NCI-H82 (cell line): ENCODE results near the gene ARMH4.

Experiments used
- DNase-seq: peaks from one replicate; lab custom pipeline; 2025; lab: John Stamatoyannopoulos, UW

ARMH4 gene

GRCh38 chr14:58152014-58152857 lies at the start of gene ARMH4:
ARMH4 (minus strand) TSS chr14:58152213; CDS start chr14:58139358, 12,855 bp downstream.
- peak; percentile 100 for DNase-seq

- DNase-seq: peak; percentile 78
Measured at GRCh38 chr14:58200846-58201245, 48.8 kb upstream of the ARMH4 start.

- no peak for DNase-seq
Measured at GRCh38 chr14:58200480-58200841, 48.4 kb upstream of the ARMH4 start.

- peak; percentile 100 for DNase-seq
Measured at GRCh38 chr14:58199726-58200479, 47.9 kb upstream of the ARMH4 start, which contains the start of gene ACTR10. ACTR10 (plus strand) TSS chr14:58200149; CDS start chr14:58200218, 69 bp downstream.

- DNase-seq: no peak
Measured at GRCh38 chr14:58198086-58198485, 46.1 kb upstream of the ARMH4 start.

GRCh38 chr14:58196198-58196597 lies 44.2 kb upstream of the ARMH4 start:
- no peak for DNase-seq

- no peak for DNase-seq
Measured at GRCh38 chr14:58193542-58193941, 41.5 kb upstream of the ARMH4 start.

GRCh38 chr14:58191763-58192601 lies 40.0 kb upstream of the ARMH4 start:
- DNase-seq: peak; percentile 73

- DNase-seq: peak; percentile 92
Measured at GRCh38 chr14:58189176-58189575, 37.2 kb upstream of the ARMH4 start.

- no peak for DNase-seq
Measured at GRCh38 chr14:58177125-58177524, 25.1 kb upstream of the ARMH4 start.

GRCh38 chr14:58171090-58171489 lies 19.1 kb upstream of the ARMH4 start:
- peak; percentile 100 for DNase-seq

- peak; percentile 62 for DNase-seq
Measured at GRCh38 chr14:58167891-58168290, 15.9 kb upstream of the ARMH4 start.

GRCh38 chr14:58167057-58167456 lies 15.0 kb upstream of the ARMH4 start:
- no peak for DNase-seq

GRCh38 chr14:58166005-58166983 lies 14.3 kb upstream of the ARMH4 start:
- DNase-seq: peak; percentile 100

- no peak for DNase-seq
Measured at GRCh38 chr14:58160561-58160960, 8.5 kb upstream of the ARMH4 start.

- DNase-seq: peak; percentile 88
Measured at GRCh38 chr14:58151133-58152013, 640 bp downstream of the ARMH4 start.

- no peak for DNase-seq
Measured at GRCh38 chr14:58150243-58150805, 1.7 kb downstream of the ARMH4 start.

GRCh38 chr14:58149196-58149595 lies 2.8 kb downstream of the ARMH4 start:
- peak; percentile 69 for DNase-seq

GRCh38 chr14:58146399-58146798 lies 5.6 kb downstream of the ARMH4 start:
- no peak for DNase-seq

GRCh38 chr14:58145936-58146335 lies 6.1 kb downstream of the ARMH4 start:
- no peak for DNase-seq
